Prostate gland (tissue), 2 donors: Measurements from ENCODE around the gene TFG.

Experiments
- POLR2A ChIP-seq: fragments of 450-650 bp; IDR thresholded peaks from one replicate; pipeline ENCODE4 v1.6.1; 2016; ENCODE audit warnings: antibody characterized with exemption, mild to moderate bottlenecking
- POLR2AphosphoS5 ChIP-seq: sonication (generic); formaldehyde crosslinking; IDR thresholded peaks from one replicate; pipeline ENCODE4 v1.6.1; 2017; ENCODE audit warnings: antibody characterized with exemption
- TF ChIP-seq, protein P1 (sequence below), 4 experiments: fragments of 200-600 bp in 2 of 4; fragments of 450-650 bp in 2 of 4; sonication (generic) in 2 of 4; IDR thresholded peaks; 1 replicate in 3 of 4; 2 replicates in 1 of 4; pipeline ENCODE4 v1.5.1; 2016 to 2019; ENCODE audit warnings: antibody characterized with exemption in 4 of 4, mild to moderate bottlenecking in 2 of 4, moderate library complexity in 2 of 4

DNA sequence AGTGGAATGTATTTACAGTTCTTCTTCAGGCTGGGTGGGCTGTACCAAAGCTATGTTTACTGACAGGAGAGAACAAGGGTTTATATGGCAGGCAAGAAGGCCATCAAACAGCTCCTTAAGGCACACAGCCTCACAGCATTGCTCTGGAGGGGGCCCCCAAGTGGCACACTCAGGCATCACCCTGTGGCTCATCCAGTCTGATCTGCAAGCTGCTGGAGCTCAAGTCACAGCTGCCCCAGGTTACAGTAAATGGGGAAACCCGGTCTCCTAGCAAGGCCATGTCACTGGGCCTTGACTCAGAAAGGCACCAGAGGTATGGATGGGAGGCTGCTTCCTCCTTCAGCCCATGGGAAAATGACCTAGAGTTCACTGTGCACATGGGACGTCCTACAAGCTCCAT lies 67.5 kb downstream of the TFG start:
- TF ChIP-seq, protein P1, sequence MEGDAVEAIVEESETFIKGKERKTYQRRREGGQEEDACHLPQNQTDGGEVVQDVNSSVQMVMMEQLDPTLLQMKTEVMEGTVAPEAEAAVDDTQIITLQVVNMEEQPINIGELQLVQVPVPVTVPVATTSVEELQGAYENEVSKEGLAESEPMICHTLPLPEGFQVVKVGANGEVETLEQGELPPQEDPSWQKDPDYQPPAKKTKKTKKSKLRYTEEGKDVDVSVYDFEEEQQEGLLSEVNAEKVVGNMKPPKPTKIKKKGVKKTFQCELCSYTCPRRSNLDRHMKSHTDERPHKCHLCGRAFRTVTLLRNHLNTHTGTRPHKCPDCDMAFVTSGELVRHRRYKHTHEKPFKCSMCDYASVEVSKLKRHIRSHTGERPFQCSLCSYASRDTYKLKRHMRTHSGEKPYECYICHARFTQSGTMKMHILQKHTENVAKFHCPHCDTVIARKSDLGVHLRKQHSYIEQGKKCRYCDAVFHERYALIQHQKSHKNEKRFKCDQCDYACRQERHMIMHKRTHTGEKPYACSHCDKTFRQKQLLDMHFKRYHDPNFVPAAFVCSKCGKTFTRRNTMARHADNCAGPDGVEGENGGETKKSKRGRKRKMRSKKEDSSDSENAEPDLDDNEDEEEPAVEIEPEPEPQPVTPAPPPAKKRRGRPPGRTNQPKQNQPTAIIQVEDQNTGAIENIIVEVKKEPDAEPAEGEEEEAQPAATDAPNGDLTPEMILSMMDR (IDR thresholded peaks at IDR 0.05) = no peak
- TF ChIP-seq POLR2AphosphoS5 (no peak), POLR2A (no peak)
